Transverse colon (tissue), 4 donors: ENCODE data around the gene EMILIN2. TPM values are rescaled to one million over a fixed set of nuclear protein-coding genes. Genes with fewer than 3 reads are reported as not detected.

Experiments used
- DNase-seq: peaks from one replicate; pipeline ENCODE4 v3.0.0-alpha.2; 2019
- H3K27ac ChIP-seq, 4 donors: fragments of 200-600 bp; sonication (generic); 2 replicates each; pipeline ENCODE4 v1.5.1; 2016 to 2018; ENCODE audit warnings: inconsistent platforms in 4 of 4
- H3K27me3 ChIP-seq: fragments of 200-600 bp; sonication (generic); 2 replicates; pipeline ENCODE4 v1.5.1; 2017; ENCODE audit warnings: inconsistent platforms
- H3K36me3 ChIP-seq, 4 donors: fragments of 200-600 bp; sonication (generic); 2 replicates each; pipeline ENCODE4 v1.5.1; 2017 to 2019; ENCODE audit warnings: inconsistent platforms in 4 of 4
- H3K4me1 ChIP-seq, 4 donors: fragments of 200-600 bp; sonication (generic); 2 replicates each; pipeline ENCODE4 v1.5.1; 2017 to 2020; ENCODE audit warnings: inconsistent platforms in 4 of 4
- H3K4me3 ChIP-seq, 4 donors: fragments of 200-600 bp; sonication (generic); 1 replicate in 1 of 4; 2 replicates in 3 of 4; pipeline versions ENCODE4 v1.5.1 to v1.6.1; 2017 to 2019; ENCODE audit warnings: inconsistent platforms in 4 of 4
- H3K9me3 ChIP-seq, 2 donors: fragments of 200-600 bp; sonication (generic); 2 replicates each; pipeline ENCODE4 v1.5.1; 2017 to 2019; ENCODE audit warnings: inconsistent platforms in 2 of 2
- CTCF ChIP-seq, 5 experiments: fragments of 200-600 bp in 3 of 5; fragments of 450-650 bp in 2 of 5; sonication (generic) in 3 of 5; IDR thresholded peaks; 1 replicate in 2 of 5; 2 replicates in 3 of 5; pipeline ENCODE4 v1.5.1; 2016 to 2017; ENCODE audit warnings: antibody characterized with exemption in 5 of 5, inconsistent platforms in 3 of 5, mild to moderate bottlenecking in 2 of 5, moderate library complexity in 1 of 5
- EP300 ChIP-seq: sonication (generic); formaldehyde crosslinking; IDR thresholded peaks from one replicate; pipeline ENCODE4 v1.6.1; 2017; ENCODE audit warnings: antibody characterized with exemption, low read depth
- POLR2A ChIP-seq: fragments of 450-650 bp; IDR thresholded peaks from one replicate; pipeline ENCODE4 v1.6.1; 2016; ENCODE audit warnings: antibody characterized with exemption, mild to moderate bottlenecking, moderate library complexity
- POLR2AphosphoS5 ChIP-seq, 3 donors: sonication (generic); formaldehyde crosslinking; IDR thresholded peaks; one replicate each; pipeline ENCODE4 v1.6.1; 2016; ENCODE audit warnings: antibody characterized with exemption in 3 of 3
- WGBS, 2 donors: methylation state at CpG; one replicate each; pipeline ENCODE4 v1.1.5; 2018; ENCODE audit warnings: low coverage in 1 of 2; 5-methylcytosine and 5-hydroxymethylcytosine counted together
- in situ Hi-C, 4 donors: fragments of 200-750 bp; cut with MboI; loops; one replicate each; pipeline versions ENCODE4 v1.15.0 to v1.15.1; 2017; ENCODE audit warnings: low sequenced_read_pairs in 3 of 4, low pct_ligation_motif_present in 1 of 4, low pct_unique_long_range_greater_than_20kb in 1 of 4
- intact Hi-C: fragments of 100-400 bp; cut with DNase I; formaldehyde crosslinking; loops from one replicate; pipeline ENCODE4 v1.15.1; 2023; ENCODE audit warnings: low total_unique reads
- total RNA-seq, 4 donors: library from RNA; depleted of rRNA; stranded (reverse); fragments of >200 nt; gene quantifications; one replicate each; pipeline ENCODE4 v1.1.0, GENCODE V29; 2016

The EMILIN2 gene
- total RNA-seq, 4 donors from 2014 or later: 12.0 to 145 (median 56.5) TPM

GRCh38 chr18:2959341-2959740 is 112.5 kb downstream of the EMILIN2 start:
- intact Hi-C loops (no loop called here), in situ Hi-C loops (no loop called here)
- Histone ChIP-seq H3K9me3 (no peaks in the 10 kb centered on the region), H3K36me3 (peaks cover 0 to 18% (median 0%) of the 10 kb centered on the region in 4 donors), H3K4me3 (no peak overlapping the region), H3K27ac (peak overlapping the region; percentile 49 to 75 (median 65)), H3K27me3 (no peaks in the 10 kb centered on the region), H3K4me1 (peaks cover 15 to 55% (median 26%) of the 10 kb centered on the region in 4 donors)
- WGBS, 2 donors: 50 to 72% methylated on average over 2 of the region's 2 CpGs
- no peak for TF ChIP-seq POLR2AphosphoS5 (IDR thresholded peaks at IDR 0.05)
- TF ChIP-seq CTCF (IDR thresholded peaks at IDR 0.05): no peak
- TF ChIP-seq POLR2A: no peak
- no peak for TF ChIP-seq EP300
- DNase-seq: no peak

- Histone ChIP-seq H3K9me3 (no peaks in the 10 kb centered on the region), H3K27me3 (no peaks in the 10 kb centered on the region), H3K36me3 (peaks cover 0 to 9% (median 0%) of the 10 kb centered on the region in 4 donors), H3K27ac (peak overlapping the region; percentile 58 to 78 (median 74)), H3K4me1 (peaks cover 15 to 49% (median 23%) of the 10 kb centered on the region in 4 donors), H3K4me3 (no peak overlapping the region)
- DNase-seq: no peak
- intact Hi-C loops: no loop called here
- in situ Hi-C loops: no loop called here
- WGBS, 2 donors: 41 to 69% methylated on average over 3 to 7 of the region's 7 CpGs
- TF ChIP-seq POLR2A (no peak), CTCF (IDR thresholded peaks at IDR 0.05) (no peak), EP300 (no peak), POLR2AphosphoS5 (IDR thresholded peaks at IDR 0.05) (no peak)
Observed at GRCh38 chr18:2960983-2961696, 114.3 kb downstream of the EMILIN2 start.

DNA sequence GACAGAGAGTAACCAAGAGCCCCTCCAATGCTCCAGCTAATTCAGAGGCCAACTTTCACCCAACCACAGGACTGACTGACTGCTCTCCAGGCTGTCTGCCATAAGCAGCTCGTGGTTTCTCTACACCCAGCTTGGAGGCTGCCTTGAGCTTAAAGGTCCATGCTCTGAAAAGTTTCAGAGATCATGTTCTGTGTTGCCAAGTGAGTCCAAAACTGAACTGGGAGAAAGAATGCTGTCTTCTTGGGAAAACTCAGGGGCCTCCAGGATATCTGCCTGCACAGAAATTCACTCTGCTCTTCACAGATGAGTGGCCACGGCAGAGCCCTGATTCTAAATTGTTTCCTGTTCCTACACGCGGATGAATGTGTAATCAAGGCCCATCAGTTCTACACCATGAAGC is 115.0 kb downstream of the EMILIN2 start:
- WGBS, 2 donors: 39 to 46% methylated on average over 3 to 4 of the region's 4 CpGs
- no peaks in the 10 kb centered on the region for H3K9me3 ChIP-seq
- no peak overlapping the region for H3K4me3 ChIP-seq
- H3K27me3 ChIP-seq: no peaks in the 10 kb centered on the region
- in situ Hi-C loops (no loop called here), intact Hi-C loops (no loop called here)
- H3K4me1 ChIP-seq: peaks cover 15 to 52% (median 23%) of the 10 kb centered on the region in 4 donors
- H3K27ac ChIP-seq: peak overlapping the region; percentile 58 to 78 (median 74)
- peaks cover 0 to 9% (median 0%) of the 10 kb centered on the region in 4 donors for H3K36me3 ChIP-seq
- TF ChIP-seq POLR2AphosphoS5 (IDR thresholded peaks at IDR 0.05) (no peak), EP300 (no peak), CTCF (IDR thresholded peaks at IDR 0.05) (no peak), POLR2A (no peak)
- DNase-seq: no peak

GRCh38 chr18:2963048-2963447 is 116.2 kb downstream of the EMILIN2 start:
- TF ChIP-seq POLR2AphosphoS5 (IDR thresholded peaks at IDR 0.05): no peak
- no peak for TF ChIP-seq CTCF (IDR thresholded peaks at IDR 0.05)
- no peak for TF ChIP-seq EP300
- TF ChIP-seq POLR2A: no peak
- Histone ChIP-seq H3K27me3 (no peaks in the 10 kb centered on the region), H3K27ac (peak overlapping the region in 3 of 4 donors; percentile 47 to 78 (median 75)), H3K4me3 (no peak overlapping the region), H3K36me3 (peaks cover 0 to 9% (median 0%) of the 10 kb centered on the region in 4 donors), H3K9me3 (no peaks in the 10 kb centered on the region), H3K4me1 (peaks cover 17 to 60% (median 23%) of the 10 kb centered on the region in 4 donors)
- 74 to 76% methylated on average over 3 of the region's 3 CpGs for WGBS, 2 donors
- in situ Hi-C loops (no loop called here), intact Hi-C loops (no loop called here)
- no peak for DNase-seq
